Measurements from ENCODE around the gene MYO3A.

Gene MYO3A

DNA sequence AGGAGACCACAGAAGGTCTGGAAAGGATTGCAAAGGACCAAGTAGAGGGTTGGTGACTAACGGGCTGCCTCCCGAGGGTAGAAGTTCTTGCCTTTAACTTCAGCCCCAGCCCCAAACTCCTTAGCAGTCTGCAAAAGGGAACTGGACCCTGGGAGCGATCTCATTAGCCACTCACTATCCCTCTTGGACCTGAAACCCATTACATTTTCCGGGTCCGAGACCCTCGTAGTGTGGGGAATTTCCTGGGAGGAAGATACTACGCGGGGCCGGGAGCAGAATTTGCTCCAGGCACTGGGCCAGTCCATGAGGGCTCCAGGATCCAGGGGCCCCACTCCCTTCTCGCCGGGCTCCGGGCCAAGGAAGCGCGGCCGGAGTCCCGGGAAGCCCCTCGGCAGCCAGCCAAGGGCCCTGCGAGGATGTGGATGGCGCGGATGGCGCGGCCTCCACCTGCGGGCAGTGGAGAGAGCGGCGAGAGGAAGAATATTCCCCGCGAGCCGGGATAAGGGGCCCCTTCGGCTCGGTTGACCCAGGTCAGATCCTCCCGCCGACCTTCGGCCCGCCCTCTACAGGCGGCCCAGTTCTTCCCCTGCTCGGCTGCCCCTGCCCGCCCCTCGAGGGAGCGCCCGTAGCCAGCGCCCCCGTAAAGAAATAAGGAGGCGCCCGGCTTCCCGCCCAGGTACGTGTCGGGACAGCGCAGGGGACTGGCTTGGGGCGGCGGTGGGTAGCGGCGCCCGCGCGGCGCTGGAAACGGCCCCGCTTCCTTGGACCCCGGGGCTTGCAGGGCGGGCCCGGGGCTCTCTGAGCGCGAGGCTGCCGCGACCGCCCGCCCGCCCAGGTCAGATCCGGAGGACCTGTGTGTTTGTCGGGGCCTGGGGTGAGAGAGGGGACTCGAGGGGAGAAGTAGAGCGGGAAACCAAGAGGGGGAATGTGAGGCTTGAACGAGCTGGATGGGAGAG is at the start of gene MYO3A:
Gene MYO3A (plus strand): TSS at position 577 of the 956 bp plus-strand sequence. CDS start 17,882 bp downstream, outside the sequence.
- DNase-seq = peak; percentile 22

DNA sequence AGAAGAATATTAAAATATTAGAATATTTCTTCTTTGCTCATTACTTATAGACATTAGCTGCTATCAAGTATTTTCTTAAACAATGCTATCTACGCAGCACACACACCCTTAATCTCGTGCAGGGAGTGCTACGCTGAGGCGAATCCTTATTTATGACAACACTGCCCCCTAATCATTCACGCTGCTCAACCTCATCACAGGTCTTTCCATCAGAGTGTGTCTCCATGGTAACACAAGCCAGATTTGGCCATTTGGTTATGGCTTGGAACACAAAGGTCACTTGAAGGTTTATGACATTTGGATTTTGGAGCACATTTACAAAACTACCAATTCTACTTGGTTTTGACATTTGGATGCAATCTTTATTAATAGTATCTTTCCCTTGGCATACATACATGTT is 45.4 kb upstream of the MYO3A start:
- no peak for DNase-seq

DNA sequence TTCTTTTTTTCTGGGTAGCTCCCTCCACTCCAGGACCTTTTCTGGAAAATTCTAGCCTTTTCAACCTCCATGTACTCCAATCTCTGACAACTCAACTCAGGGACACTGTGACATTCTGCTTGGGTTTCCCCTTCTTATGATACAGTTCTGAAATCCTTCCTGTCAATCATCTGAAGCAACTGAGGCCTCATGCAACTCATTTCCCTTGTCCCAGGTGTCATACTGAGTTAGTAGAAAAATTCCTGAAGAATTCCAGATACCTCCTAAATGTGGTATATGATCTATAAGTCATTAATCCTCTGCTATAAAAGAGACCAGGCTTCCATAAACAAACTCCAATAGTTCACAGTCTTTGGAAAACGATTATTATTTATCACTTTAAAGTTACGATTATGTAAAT is 43.0 kb upstream of the MYO3A start:
- no peak for DNase-seq

GRCh38 chr10:25895856-25896255 is 38.2 kb upstream of the MYO3A start:
- no peak for DNase-seq

- no peak for DNase-seq
These were observed 37.6 kb upstream of the MYO3A start for GRCh38 chr10:25896421-25896820.

- no peak for DNase-seq
These were observed 34.7 kb upstream of the MYO3A start for GRCh38 chr10:25899304-25899703.

GRCh38 chr10:25901199-25901598 is 32.8 kb upstream of the MYO3A start:
- no peak for DNase-seq

- no peak for DNase-seq
These were observed 32.0 kb upstream of the MYO3A start for GRCh38 chr10:25902002-25902401.

DNA sequence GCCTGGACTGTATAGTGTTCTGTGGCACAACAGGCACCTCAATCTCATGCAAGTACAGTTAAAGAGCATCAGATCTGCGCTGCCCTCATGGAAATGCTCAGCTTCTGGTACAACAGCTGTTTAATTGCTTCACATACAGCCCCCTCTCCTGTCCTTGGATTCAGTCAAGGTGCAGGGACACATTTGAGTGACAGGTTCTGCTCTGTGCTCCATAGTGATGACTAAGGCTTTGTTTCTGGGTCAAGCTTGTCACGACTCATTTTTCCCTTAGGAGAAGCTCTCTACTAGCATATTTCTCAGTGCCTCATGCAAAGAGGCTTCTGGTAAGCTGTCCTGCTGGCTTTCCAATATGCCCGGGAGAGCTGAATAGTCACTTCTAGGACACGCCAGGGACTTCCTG is 26.8 kb upstream of the MYO3A start:
- no peak for DNase-seq

DNA sequence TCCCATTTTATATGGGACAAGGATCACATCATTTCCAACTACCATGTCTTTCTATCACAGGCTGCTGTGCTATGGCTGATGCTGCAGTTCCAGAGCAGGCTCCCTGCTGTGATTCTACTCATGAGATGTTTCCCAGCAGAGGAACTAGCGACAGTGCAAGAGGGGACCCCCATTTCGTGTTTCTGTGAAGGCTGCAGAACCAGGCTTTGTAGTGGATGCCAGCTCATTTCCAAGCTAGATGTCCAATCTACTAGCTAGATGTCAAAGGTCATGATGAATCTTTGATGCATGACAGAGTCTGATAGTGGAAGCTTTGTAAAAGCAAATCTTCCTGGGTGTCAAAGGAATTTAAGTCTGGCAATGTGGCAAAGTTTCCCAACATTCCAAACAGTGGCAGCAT is 21.2 kb upstream of the MYO3A start:
- no peak for DNase-seq

GRCh38 chr10:25914776-25915175 is 19.3 kb upstream of the MYO3A start:
- no peak for DNase-seq

DNA sequence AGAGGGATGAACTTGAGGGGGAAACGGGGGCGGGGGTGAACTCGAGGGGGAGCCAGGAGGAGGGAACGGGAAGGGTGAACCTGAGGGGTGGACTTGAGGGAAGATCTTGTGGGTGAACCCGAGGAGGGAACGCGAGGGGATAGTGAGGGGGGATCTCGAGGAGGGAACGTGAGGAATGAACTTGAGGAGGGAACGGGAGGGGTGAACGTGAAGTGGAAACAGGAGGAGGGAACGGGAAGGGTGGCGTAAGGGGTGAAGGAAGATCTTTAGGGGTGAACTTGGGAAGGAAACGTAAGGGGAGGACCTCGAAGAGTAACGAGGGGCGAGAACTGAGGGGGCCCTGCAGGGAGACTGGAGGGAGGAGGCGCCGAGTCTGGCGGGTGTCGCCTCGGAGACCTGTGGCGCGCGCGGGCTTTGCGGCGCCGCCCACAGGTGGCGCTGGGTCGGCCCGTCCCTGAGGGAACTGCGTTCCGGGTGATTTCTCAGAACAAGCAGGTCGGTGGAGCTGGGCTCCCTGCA is 651 bp downstream of the MYO3A start:
- peak; percentile 50 for DNase-seq

- no peak for DNase-seq
These were observed 4.4 kb downstream of the MYO3A start for GRCh38 chr10:25938405-25938804.

DNA sequence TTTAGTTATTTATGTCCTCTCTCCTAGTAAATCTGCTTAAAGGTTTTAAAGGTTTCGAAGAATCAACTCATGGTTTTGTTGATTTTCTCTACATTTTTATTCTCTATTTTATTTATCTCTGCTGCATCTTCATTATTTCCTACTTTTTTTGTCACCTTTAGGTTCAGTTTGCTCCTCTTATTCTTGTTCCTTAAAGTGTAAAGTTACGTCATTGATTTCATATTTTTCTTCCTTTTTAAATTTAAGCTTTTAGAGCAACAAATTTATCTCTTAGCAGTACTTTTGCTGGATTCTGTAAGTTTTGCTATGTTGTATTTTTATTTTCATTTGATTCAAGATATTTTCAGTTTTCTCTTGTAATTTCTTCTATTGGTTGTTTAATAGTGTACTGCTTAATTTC is 10.7 kb downstream of the MYO3A start:
- DNase-seq = no peak

DNA sequence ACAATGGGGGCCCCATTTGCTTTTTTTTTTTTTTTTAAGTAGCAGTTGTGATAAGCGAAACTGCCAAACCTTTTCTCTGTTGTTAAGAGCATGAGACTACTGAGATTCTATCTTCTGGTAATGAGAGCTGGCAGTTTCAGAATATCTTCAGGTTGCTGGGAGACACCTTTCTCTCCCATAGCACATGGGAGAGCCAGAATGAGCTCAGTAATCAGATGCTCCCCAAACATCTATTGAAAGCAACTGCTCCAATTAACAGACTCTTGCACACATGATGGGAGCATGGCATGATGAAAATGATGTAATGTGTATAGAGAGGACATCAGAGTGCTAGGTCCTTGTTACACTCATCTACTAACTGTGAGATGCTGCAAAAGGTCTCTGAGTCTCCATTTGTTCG is 18.8 kb downstream of the MYO3A start:
- no peak for DNase-seq

- DNase-seq = no peak
These were observed 20.8 kb downstream of the MYO3A start for GRCh38 chr10:25954851-25955250.

GRCh38 chr10:25959540-25960232 is 25.7 kb downstream of the MYO3A start:
- DNase-seq = no peak

- DNase-seq = no peak
These were observed 31.6 kb downstream of the MYO3A start for GRCh38 chr10:25965584-25965983.

DNA sequence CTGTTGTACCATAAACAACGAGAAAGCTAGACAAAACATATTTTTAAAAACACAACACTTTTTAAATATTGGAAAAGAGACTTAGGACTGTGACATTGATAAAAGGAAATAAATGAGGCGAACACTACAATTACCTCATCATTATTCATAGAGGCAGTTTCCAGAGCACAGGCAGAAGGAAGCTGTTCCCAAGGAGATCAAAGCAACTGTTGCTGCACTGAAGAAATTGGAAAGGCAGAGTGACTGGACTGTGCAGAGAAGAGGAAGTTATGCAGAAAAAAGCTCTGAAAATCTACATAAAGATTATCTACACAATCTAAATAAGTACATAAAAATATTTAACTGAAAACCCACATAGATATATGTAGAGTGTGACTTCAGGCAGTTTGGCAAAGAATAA is 32.8 kb downstream of the MYO3A start:
- no peak for DNase-seq

- no peak for DNase-seq
These were observed 38.6 kb downstream of the MYO3A start for GRCh38 chr10:25972631-25973030.

- DNase-seq = no peak
These were observed 40.9 kb downstream of the MYO3A start for GRCh38 chr10:25974897-25975459.

GRCh38 chr10:25978771-25979170 is 44.7 kb downstream of the MYO3A start:
- no peak for DNase-seq

- no peak for DNase-seq
These were observed 48.1 kb downstream of the MYO3A start for GRCh38 chr10:25982107-25982506.

- no peak for DNase-seq
These were observed 54.6 kb downstream of the MYO3A start for GRCh38 chr10:25988583-25988982.

Measured in COR-L47 (cell line).